ENCODE data around the gene PLA2G4F.
A peak's percentile ranks its signal among the peaks of the same experiment; 100 is the strongest.

Gene PLA2G4F

GRCh38 chr15:42147431-42147735, 9.1 kb downstream of the PLA2G4F start:
- Histone ChIP-seq H2BK5ac (ENCODE audit: low read length) (peak overlapping the region; percentile 19), H3K79me1 (ENCODE audit: low read depth, low read length) (no peaks in the 10 kb centered on the region), H2AK5ac (ENCODE audit: low read depth, low read length) (peak overlapping the region; percentile 8), H3K4ac (ENCODE audit: low read length) (no peak overlapping the region), H3K18ac (ENCODE audit: low read length) (peak overlapping the region; percentile 17), H3K9me3 (replicated peaks in 1 of 2; ENCODE audit: control insufficient read depth in 2 of 2, insufficient read depth in 1 of 2, low read depth in 1 of 2, low read length in 2 of 2) (no peaks in the 10 kb centered on the region), H3K9ac (ENCODE audit: low read depth, low read length, poor library complexity) (no peak overlapping the region), H3K4me2 (ENCODE audit: insufficient read depth, low read length, poor library complexity, severe bottlenecking) (no peak overlapping the region), H3K4me1 (ENCODE audit: control insufficient read depth in 2 of 2, insufficient read depth in 1 of 2, low read depth in 1 of 2, low read length in 2 of 2) (no peaks in the 10 kb centered on the region), H2BK120ac (ENCODE audit: low read depth, low read length) (no peak overlapping the region), H4K91ac (ENCODE audit: low read depth, low read length, poor library complexity) (no peak overlapping the region), H3K14ac (ENCODE audit: low read length) (peak overlapping the region; percentile 9), H3K27ac (replicated peaks; ENCODE audit: low read length) (no peak overlapping the region), H2AFZ (ENCODE audit: low read length) (no peak overlapping the region), H3K23ac (ENCODE audit: low read depth, low read length, poor library complexity) (no peak overlapping the region), H3K27me3 (ENCODE audit: control insufficient read depth in 3 of 3, insufficient read depth in 3 of 3, low read depth in 1 of 3, low read length in 3 of 3) (peaks cover 0 to 13% (median 0%) of the 10 kb centered on the region in 3 experiments), H4K8ac (ENCODE audit: low read depth, low read length) (no peak overlapping the region), H3K4me3 (ENCODE audit: low read length in 2 of 2) (no peak overlapping the region), H3K36me3 (replicated peaks in 1 of 2; ENCODE audit: control insufficient read depth in 2 of 2, insufficient read depth in 2 of 2, low read length in 2 of 2) (no peaks in the 10 kb centered on the region), H2BK12ac (ENCODE audit: low read length) (peak overlapping the region; percentile 67), H2BK15ac (ENCODE audit: low read length) (no peak overlapping the region)
- no CpG with 5 or more reads among the region's 4 CpGs for WGBS, 2 donors (ENCODE audit: extremely low coverage in 2 of 2, insufficient read length in 2 of 2, insufficient replicate concordance in 1 of 2)
- no peak for DNase-seq (ENCODE audit: low spot score)

GRCh38 chr15:42146551-42147430, 9.6 kb downstream of the PLA2G4F start:
- H3K4me2 ChIP-seq (ENCODE audit: insufficient read depth, low read length, poor library complexity, severe bottlenecking) = no peak overlapping the region
- H3K9me3 ChIP-seq (replicated peaks in 1 of 2; ENCODE audit: control insufficient read depth in 2 of 2, insufficient read depth in 1 of 2, low read depth in 1 of 2, low read length in 2 of 2) = no peaks in the 10 kb centered on the region
- peak overlapping the region; percentile 22 for H2AK5ac ChIP-seq (ENCODE audit: low read depth, low read length)
- no peak overlapping the region for H4K91ac ChIP-seq (ENCODE audit: low read depth, low read length, poor library complexity)
- no peaks in the 10 kb centered on the region for H3K36me3 ChIP-seq (replicated peaks in 1 of 2; ENCODE audit: control insufficient read depth in 2 of 2, insufficient read depth in 2 of 2, low read length in 2 of 2)
- H3K27me3 ChIP-seq (ENCODE audit: control insufficient read depth in 3 of 3, insufficient read depth in 3 of 3, low read depth in 1 of 3, low read length in 3 of 3) = peaks cover 0 to 13% (median 0%) of the 10 kb centered on the region in 3 experiments
- peak overlapping the region; percentile 9 for H3K14ac ChIP-seq (ENCODE audit: low read length)
- no peak overlapping the region for H2BK15ac ChIP-seq (ENCODE audit: low read length)
- no peak overlapping the region for H3K9ac ChIP-seq (ENCODE audit: low read depth, low read length, poor library complexity)
- DNase-seq (ENCODE audit: low spot score) = no peak
- H2BK5ac ChIP-seq (ENCODE audit: low read length) = peak overlapping the region; percentile 19
- peak overlapping the region; percentile 17 for H3K18ac ChIP-seq (ENCODE audit: low read length)
- WGBS, 2 donors (ENCODE audit: extremely low coverage in 2 of 2, insufficient read length in 2 of 2, insufficient replicate concordance in 1 of 2) = no CpG with 5 or more reads among the region's 24 CpGs
- H2BK12ac ChIP-seq (ENCODE audit: low read length) = peak overlapping the region; percentile 67
- no peaks in the 10 kb centered on the region for H3K79me1 ChIP-seq (ENCODE audit: low read depth, low read length)
- H2AFZ ChIP-seq (ENCODE audit: low read length) = peak overlapping the region; percentile 17
- no peak overlapping the region for H3K4me3 ChIP-seq (ENCODE audit: low read length in 2 of 2)
- no peak overlapping the region for H3K4ac ChIP-seq (ENCODE audit: low read length)
- H3K27ac ChIP-seq (replicated peaks; ENCODE audit: low read length) = no peak overlapping the region
- no peak overlapping the region for H2BK120ac ChIP-seq (ENCODE audit: low read depth, low read length)
- H3K23ac ChIP-seq (ENCODE audit: low read depth, low read length, poor library complexity) = no peak overlapping the region
- H3K4me1 ChIP-seq (ENCODE audit: control insufficient read depth in 2 of 2, insufficient read depth in 1 of 2, low read depth in 1 of 2, low read length in 2 of 2) = no peaks in the 10 kb centered on the region
- H4K8ac ChIP-seq (ENCODE audit: low read depth, low read length) = no peak overlapping the region

GRCh38 chr15:42145546-42146455, 10.6 kb downstream of the PLA2G4F start:
- Histone ChIP-seq H2BK15ac (ENCODE audit: low read length) (no peak overlapping the region), H4K91ac (ENCODE audit: low read depth, low read length, poor library complexity) (no peak overlapping the region), H3K9ac (ENCODE audit: low read depth, low read length, poor library complexity) (no peak overlapping the region), H2BK120ac (ENCODE audit: low read depth, low read length) (no peak overlapping the region), H3K14ac (ENCODE audit: low read length) (no peak overlapping the region), H3K4me3 (ENCODE audit: low read length in 2 of 2) (no peak overlapping the region), H2AK5ac (ENCODE audit: low read depth, low read length) (no peak overlapping the region), H3K18ac (ENCODE audit: low read length) (peak overlapping the region; percentile 2), H3K4me1 (ENCODE audit: control insufficient read depth in 2 of 2, insufficient read depth in 1 of 2, low read depth in 1 of 2, low read length in 2 of 2) (no peaks in the 10 kb centered on the region), H3K9me3 (replicated peaks in 1 of 2; ENCODE audit: control insufficient read depth in 2 of 2, insufficient read depth in 1 of 2, low read depth in 1 of 2, low read length in 2 of 2) (no peaks in the 10 kb centered on the region), H2AFZ (ENCODE audit: low read length) (no peak overlapping the region), H3K4ac (ENCODE audit: low read length) (no peak overlapping the region), H3K27ac (replicated peaks; ENCODE audit: low read length) (no peak overlapping the region), H3K36me3 (replicated peaks in 1 of 2; ENCODE audit: control insufficient read depth in 2 of 2, insufficient read depth in 2 of 2, low read length in 2 of 2) (no peaks in the 10 kb centered on the region), H3K23ac (ENCODE audit: low read depth, low read length, poor library complexity) (no peak overlapping the region), H3K79me1 (ENCODE audit: low read depth, low read length) (no peaks in the 10 kb centered on the region), H2BK12ac (ENCODE audit: low read length) (no peak overlapping the region), H3K4me2 (ENCODE audit: insufficient read depth, low read length, poor library complexity, severe bottlenecking) (no peak overlapping the region), H4K8ac (ENCODE audit: low read depth, low read length) (no peak overlapping the region), H3K27me3 (ENCODE audit: control insufficient read depth in 3 of 3, insufficient read depth in 3 of 3, low read depth in 1 of 3, low read length in 3 of 3) (peaks cover 0 to 13% (median 0%) of the 10 kb centered on the region in 3 experiments), H2BK5ac (ENCODE audit: low read length) (no peak overlapping the region)
- no peak for DNase-seq (ENCODE audit: low spot score)
- no CpG with 5 or more reads among the region's 29 CpGs for WGBS, 2 donors (ENCODE audit: extremely low coverage in 2 of 2, insufficient read length in 2 of 2, insufficient replicate concordance in 1 of 2)

- no peak overlapping the region for H4K91ac ChIP-seq (ENCODE audit: low read depth, low read length, poor library complexity)
- H2AFZ ChIP-seq (ENCODE audit: low read length) = no peak overlapping the region
- H3K23ac ChIP-seq (ENCODE audit: low read depth, low read length, poor library complexity) = no peak overlapping the region
- H2BK5ac ChIP-seq (ENCODE audit: low read length) = no peak overlapping the region
- DNase-seq (ENCODE audit: low spot score) = no peak
- no peaks in the 10 kb centered on the region for H3K79me1 ChIP-seq (ENCODE audit: low read depth, low read length)
- no peak overlapping the region for H3K4me2 ChIP-seq (ENCODE audit: insufficient read depth, low read length, poor library complexity, severe bottlenecking)
- no CpG with 5 or more reads among the region's 9 CpGs for WGBS, 2 donors (ENCODE audit: extremely low coverage in 2 of 2, insufficient read length in 2 of 2, insufficient replicate concordance in 1 of 2)
- H3K4me3 ChIP-seq (ENCODE audit: low read length in 2 of 2) = no peak overlapping the region
- peaks cover 0 to 13% (median 0%) of the 10 kb centered on the region in 3 experiments for H3K27me3 ChIP-seq (ENCODE audit: control insufficient read depth in 3 of 3, insufficient read depth in 3 of 3, low read depth in 1 of 3, low read length in 3 of 3)
- no peak overlapping the region for H3K27ac ChIP-seq (replicated peaks; ENCODE audit: low read length)
- no peak overlapping the region for H3K14ac ChIP-seq (ENCODE audit: low read length)
- H2BK15ac ChIP-seq (ENCODE audit: low read length) = no peak overlapping the region
- H3K9ac ChIP-seq (ENCODE audit: low read depth, low read length, poor library complexity) = no peak overlapping the region
- no peaks in the 10 kb centered on the region for H3K36me3 ChIP-seq (replicated peaks in 1 of 2; ENCODE audit: control insufficient read depth in 2 of 2, insufficient read depth in 2 of 2, low read length in 2 of 2)
- no peak overlapping the region for H4K8ac ChIP-seq (ENCODE audit: low read depth, low read length)
- no peak overlapping the region for H3K4ac ChIP-seq (ENCODE audit: low read length)
- H3K18ac ChIP-seq (ENCODE audit: low read length) = no peak overlapping the region
- H3K9me3 ChIP-seq (replicated peaks in 1 of 2; ENCODE audit: control insufficient read depth in 2 of 2, insufficient read depth in 1 of 2, low read depth in 1 of 2, low read length in 2 of 2) = no peaks in the 10 kb centered on the region
- H3K4me1 ChIP-seq (ENCODE audit: control insufficient read depth in 2 of 2, insufficient read depth in 1 of 2, low read depth in 1 of 2, low read length in 2 of 2) = no peaks in the 10 kb centered on the region
- no peak overlapping the region for H2BK12ac ChIP-seq (ENCODE audit: low read length)
- no peak overlapping the region for H2BK120ac ChIP-seq (ENCODE audit: low read depth, low read length)
- no peak overlapping the region for H2AK5ac ChIP-seq (ENCODE audit: low read depth, low read length)
Observed at GRCh38 chr15:42144841-42145375, 11.5 kb downstream of the PLA2G4F start.

All from neuronal stem cell (in vitro differentiated cells).